HG03342 (cell line): ENCODE results near the gene FIGNL2.

ENCODE experiments used
- ATAC-seq: cut with Tn5 transposase; IDR thresholded peaks from one replicate; pipeline ENCODE4 v1.9.1; 2021; ENCODE audit warnings: mild to moderate bottlenecking, moderate library complexity; ENCODE audit not compliant: unreplicated experiment

FIGNL2 gene

DNA sequence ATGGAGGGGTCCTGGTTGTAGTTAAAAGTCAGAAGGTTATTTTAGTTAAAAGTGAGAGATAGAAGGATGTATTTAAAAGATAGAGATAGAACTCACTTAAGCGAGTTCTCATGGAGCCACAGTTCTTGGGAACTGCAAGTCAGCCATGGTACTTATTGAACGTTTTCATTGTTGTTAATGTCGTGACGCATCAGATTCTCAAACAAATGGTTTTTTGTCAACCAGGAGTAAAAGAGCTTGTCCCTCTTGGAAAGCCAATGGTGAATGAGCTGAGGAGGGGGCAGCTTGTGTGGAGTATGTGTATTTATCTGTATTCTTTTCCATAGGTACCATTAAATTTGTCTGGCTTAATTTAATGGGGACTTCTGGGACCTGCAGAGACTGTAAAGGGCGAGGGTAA, 68.6 kb downstream of the FIGNL2 start:
- no peak for ATAC-seq

- ATAC-seq, result no peak
These were observed 70.5 kb downstream of the FIGNL2 start for GRCh38 chr12:51777973-51778372.

DNA sequence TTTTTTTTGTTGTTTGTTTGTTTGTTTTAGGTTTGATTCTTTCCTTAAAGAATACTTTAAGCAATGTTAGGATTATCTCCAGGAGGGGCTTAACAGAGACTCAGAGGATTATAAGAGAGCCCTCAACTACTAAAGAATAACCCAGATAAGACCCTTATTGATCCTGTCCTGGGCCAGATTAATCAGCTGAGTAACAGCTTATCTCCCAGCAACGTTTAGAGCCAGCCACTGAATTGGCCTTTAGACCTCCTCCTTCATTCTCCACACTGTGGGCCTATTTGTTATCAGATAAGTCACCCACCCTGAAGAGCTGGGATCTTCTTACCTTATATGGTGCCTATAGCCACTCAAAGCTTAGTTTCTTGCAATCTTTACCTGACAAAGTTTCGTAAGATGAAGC, 71.1 kb downstream of the FIGNL2 start:
- ATAC-seq, result no peak

DNA sequence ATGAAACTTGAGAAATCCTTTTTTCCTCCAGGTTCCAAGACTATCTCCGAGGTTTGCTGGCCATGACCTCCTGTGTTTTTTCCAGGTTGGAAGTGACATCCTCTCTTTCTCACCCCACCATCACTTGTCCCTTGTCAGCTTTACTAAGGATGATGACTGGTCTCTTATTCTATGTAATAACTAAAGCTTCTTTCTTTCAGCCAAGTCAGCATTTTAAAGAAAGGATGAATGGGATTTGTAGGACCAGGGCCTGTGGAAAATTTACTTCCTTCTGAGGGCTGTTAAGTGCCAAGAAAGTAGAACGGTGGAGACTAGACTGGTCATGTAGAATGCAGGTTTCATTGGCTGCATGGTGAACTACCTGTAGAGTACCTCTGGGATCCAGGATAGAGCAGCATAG, 73.6 kb downstream of the FIGNL2 start:
- ATAC-seq, result no peak

- no peak for ATAC-seq
These were observed 75.2 kb downstream of the FIGNL2 start for GRCh38 chr12:51773145-51773869.

DNA sequence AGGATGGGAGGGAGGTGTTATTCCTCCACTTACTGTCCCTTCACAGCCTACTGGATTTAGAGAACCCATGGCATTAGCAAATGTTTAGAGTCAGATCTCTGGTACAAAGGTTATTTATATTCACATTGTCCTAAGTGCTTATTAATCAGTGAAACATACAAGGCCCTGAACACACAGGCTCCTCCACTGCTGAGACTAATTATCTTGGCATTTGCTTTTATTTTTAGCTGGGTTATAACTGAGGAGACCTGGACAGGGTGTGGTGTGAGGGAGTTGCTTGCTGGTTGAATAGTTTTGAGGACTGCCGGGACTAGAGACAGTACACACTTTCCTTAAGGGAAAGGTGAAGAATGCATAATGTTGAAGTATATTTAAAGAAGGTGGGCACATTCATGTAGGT, 77.5 kb downstream of the FIGNL2 start:
- ATAC-seq, result no peak
